Mesenchymal stem cell (in vitro differentiated cells and primary cell): Measurements from ENCODE around the gene LY86.

Experiments used
- DNase-seq: peaks from one replicate; pipeline ENCODE4 v3.0.0-alpha.2; 2013
- H2AFZ ChIP-seq: one replicate; pipeline ENCODE4 v1.6.1; 2013; ENCODE audit warnings: low read depth, mild to moderate bottlenecking, control low read depth, inconsistent platforms, low read length, moderate library complexity
- H2AK5ac ChIP-seq: 2 replicates; pipeline ENCODE4 v1.6.1; 2013; ENCODE audit warnings: low read length, moderate library complexity, mild to moderate bottlenecking, inconsistent platforms; ENCODE audit not compliant: severe bottlenecking
- H2BK120ac ChIP-seq: one replicate; pipeline ENCODE4 v1.6.1; 2013; ENCODE audit warnings: low read depth, mild to moderate bottlenecking, inconsistent platforms, low read length, moderate library complexity
- H2BK12ac ChIP-seq, 2 experiments: one replicate each; pipeline ENCODE4 v1.6.1; 2013; ENCODE audit warnings: inconsistent platforms in 2 of 2, low read length in 2 of 2, mild to moderate bottlenecking in 2 of 2, moderate library complexity in 2 of 2, control low read depth in 1 of 2
- H2BK15ac ChIP-seq: one replicate; pipeline ENCODE4 v1.6.1; 2013; ENCODE audit warnings: mild to moderate bottlenecking, low read depth, inconsistent platforms; ENCODE audit not compliant: poor library complexity, severe bottlenecking
- H2BK5ac ChIP-seq: 2 replicates; pipeline ENCODE4 v1.6.1; 2013; ENCODE audit warnings: low read depth, mild to moderate bottlenecking, low read length, control low read depth, inconsistent platforms; ENCODE audit not compliant: poor library complexity, severe bottlenecking
- H3K14ac ChIP-seq, 2 experiments: one replicate each; pipeline ENCODE4 v1.6.1; 2013; ENCODE audit warnings: inconsistent platforms in 2 of 2, low read length in 2 of 2, control low read depth in 1 of 2, mild to moderate bottlenecking in 1 of 2, moderate library complexity in 1 of 2
- H3K18ac ChIP-seq, 2 experiments: one replicate each; pipeline ENCODE4 v1.6.1; 2013; ENCODE audit warnings: inconsistent platforms in 2 of 2, low read length in 2 of 2, control low read depth in 1 of 2, low read depth in 1 of 2, mild to moderate bottlenecking in 1 of 2
- H3K23ac ChIP-seq, 2 experiments: one replicate each; pipeline ENCODE4 v1.6.1; 2013; ENCODE audit warnings: inconsistent platforms in 2 of 2, low read length in 2 of 2, mild to moderate bottlenecking in 2 of 2, moderate library complexity in 2 of 2, control low read depth in 1 of 2
- H3K27ac ChIP-seq: 2 replicates; pipeline ENCODE4 v1.5.1; 2013; ENCODE audit warnings: mild to moderate bottlenecking, moderate library complexity, low read length, control low read depth, inconsistent platforms; ENCODE audit not compliant: poor library complexity, severe bottlenecking
- H3K27me3 ChIP-seq, 2 experiments: 2 replicates each; pipeline versions ENCODE4 v1.6.1 to v1.7.0; 2013; ENCODE audit warnings: low read length in 2 of 2, mild to moderate bottlenecking in 2 of 2, moderate library complexity in 2 of 2, control low read depth in 1 of 2, inconsistent platforms in 1 of 2; ENCODE audit not compliant: control insufficient read depth in 1 of 2, insufficient read depth in 1 of 2
- H3K36me3 ChIP-seq, 2 experiments: 2 replicates each; pipeline versions ENCODE4 v1.6.1 to v1.7.0; 2013; ENCODE audit warnings: low read length in 2 of 2, control low read depth in 1 of 2, inconsistent platforms in 1 of 2, low read depth in 1 of 2, mild to moderate bottlenecking in 1 of 2; ENCODE audit not compliant: insufficient read depth in 2 of 2, control insufficient read depth in 1 of 2
- H3K4ac ChIP-seq, 2 experiments: one replicate each; pipeline ENCODE4 v1.6.1; 2013; ENCODE audit warnings: inconsistent platforms in 2 of 2, low read length in 2 of 2, mild to moderate bottlenecking in 2 of 2, moderate library complexity in 2 of 2, control low read depth in 1 of 2, low read depth in 1 of 2
- H3K4me1 ChIP-seq: 2 replicates; pipeline ENCODE4 v1.6.1; 2013; ENCODE audit warnings: low read depth, low read length, control low read depth; ENCODE audit not compliant: control insufficient read depth, insufficient read depth
- H3K4me2 ChIP-seq: 2 replicates; pipeline ENCODE4 v1.6.1; 2013; ENCODE audit warnings: low read length, mild to moderate bottlenecking, inconsistent platforms; ENCODE audit not compliant: poor library complexity, severe bottlenecking
- H3K4me3 ChIP-seq, 2 experiments: 2 replicates each; pipeline versions ENCODE4 v1.5.1 to v1.7.0; 2013; ENCODE audit warnings: low read length in 2 of 2, mild to moderate bottlenecking in 2 of 2, control low read depth in 1 of 2, low read depth in 1 of 2; ENCODE audit not compliant: insufficient read depth in 1 of 2
- H3K79me1 ChIP-seq: replicated peaks from 2 replicates; pipeline ENCODE4 v1.6.1; 2013; ENCODE audit warnings: mild to moderate bottlenecking, control low read depth, low read length, inconsistent platforms; ENCODE audit not compliant: poor library complexity, severe bottlenecking
- H3K9ac ChIP-seq: 2 replicates; pipeline ENCODE4 v1.7.0; 2013; ENCODE audit warnings: mild to moderate bottlenecking, low read length, moderate library complexity
- H3K9me3 ChIP-seq: 2 replicates; pipeline ENCODE4 v1.7.0; 2013; ENCODE audit warnings: mild to moderate bottlenecking, low read length; ENCODE audit not compliant: control insufficient read depth
- H4K8ac ChIP-seq: one replicate; pipeline ENCODE4 v1.6.1; 2013; ENCODE audit warnings: inconsistent platforms, mild to moderate bottlenecking, low read length, moderate library complexity
- H4K91ac ChIP-seq: one replicate; pipeline ENCODE4 v1.6.1; 2013; ENCODE audit warnings: mild to moderate bottlenecking, low read length, inconsistent platforms
- WGBS: methylation state at CpG from one replicate; pipeline ENCODE4 v1.1.7; 2013; ENCODE audit warnings: mixed read lengths; 5-methylcytosine and 5-hydroxymethylcytosine counted together

The LY86 gene

GRCh38 chr6:6699741-6700367, 111.3 kb downstream of the LY86 start:
- no peak overlapping the region for H3K23ac ChIP-seq
- 58% methylated on average over 11 of the region's 11 CpGs for WGBS

GRCh38 chr6:6700407-6701270, 112.1 kb downstream of the LY86 start:
- H3K4me2 ChIP-seq: no peak overlapping the region
- H3K4me3 ChIP-seq: peak overlapping the region in 1 of 2 experiments; percentile 62
- no peak overlapping the region for H4K8ac ChIP-seq
- 81% methylated on average over 12 of the region's 13 CpGs for WGBS
- no peak overlapping the region for H3K23ac ChIP-seq
- no peak overlapping the region for H3K27ac ChIP-seq
- no peak overlapping the region for H2BK15ac ChIP-seq
- H3K18ac ChIP-seq: no peak overlapping the region
- no peak for DNase-seq
- no peak overlapping the region for H3K14ac ChIP-seq
- no peak overlapping the region for H2AFZ ChIP-seq
- no peaks in the 10 kb centered on the region for H3K9me3 ChIP-seq
- H3K4ac ChIP-seq: no peak overlapping the region
- H2BK12ac ChIP-seq: no peak overlapping the region
- H3K27me3 ChIP-seq: peaks cover 0 to under 1% of the 10 kb centered on the region in 2 experiments
- no peaks in the 10 kb centered on the region for H3K36me3 ChIP-seq
- no peaks in the 10 kb centered on the region for H3K79me1 ChIP-seq
- H2AK5ac ChIP-seq: no peak overlapping the region
- H2BK5ac ChIP-seq: no peak overlapping the region
- H4K91ac ChIP-seq: no peak overlapping the region
- H3K9ac ChIP-seq: peak overlapping the region; percentile 84
- H2BK120ac ChIP-seq: no peak overlapping the region
- H3K4me1 ChIP-seq: peaks cover 5% of the 10 kb centered on the region

More at GRCh38 chr6:6699741-6700367, 111.3 kb downstream of the LY86 start:
- peak overlapping the region in 1 of 2 experiments; percentile 5 for H3K18ac ChIP-seq
- no peak overlapping the region for H4K91ac ChIP-seq
- no peak overlapping the region for H2BK120ac ChIP-seq
- H2BK12ac ChIP-seq: peak overlapping the region; percentile 8 to 23
- no peaks in the 10 kb centered on the region for H3K36me3 ChIP-seq
- H3K9ac ChIP-seq: peak overlapping the region; percentile 84
- no peak overlapping the region for H2AFZ ChIP-seq
- no peak overlapping the region for H3K4ac ChIP-seq
- peak; percentile 87 for DNase-seq
- peaks cover 0 to 8% of the 10 kb centered on the region in 2 experiments for H3K27me3 ChIP-seq
- H3K14ac ChIP-seq: no peak overlapping the region
- H2BK5ac ChIP-seq: no peak overlapping the region
- no peak overlapping the region for H2BK15ac ChIP-seq
- no peak overlapping the region for H3K27ac ChIP-seq
- peak overlapping the region in 1 of 2 experiments; percentile 62 for H3K4me3 ChIP-seq
- no peak overlapping the region for H2AK5ac ChIP-seq
- no peak overlapping the region for H4K8ac ChIP-seq
- H3K9me3 ChIP-seq: no peaks in the 10 kb centered on the region
- no peak overlapping the region for H3K4me2 ChIP-seq
- H3K79me1 ChIP-seq: no peaks in the 10 kb centered on the region
- peaks cover 5% of the 10 kb centered on the region for H3K4me1 ChIP-seq

GRCh38 chr6:6701864-6702263, 113.3 kb downstream of the LY86 start:
- Histone ChIP-seq H2AFZ (no peak overlapping the region), H3K79me1 (no peaks in the 10 kb centered on the region), H2BK5ac (no peak overlapping the region), H3K36me3 (no peaks in the 10 kb centered on the region), H3K27ac (no peak overlapping the region), H3K18ac (no peak overlapping the region), H2BK12ac (no peak overlapping the region), H3K27me3 (no peaks in the 10 kb centered on the region), H3K4ac (no peak overlapping the region), H3K14ac (no peak overlapping the region), H3K9ac (no peak overlapping the region), H3K4me2 (no peak overlapping the region), H2BK120ac (no peak overlapping the region), H3K9me3 (no peaks in the 10 kb centered on the region), H4K8ac (no peak overlapping the region), H3K4me3 (no peak overlapping the region), H3K4me1 (peaks cover 5% of the 10 kb centered on the region), H2AK5ac (no peak overlapping the region), H3K23ac (no peak overlapping the region), H4K91ac (no peak overlapping the region), H2BK15ac (no peak overlapping the region)
- WGBS: 92% methylated on average over 9 of the region's 9 CpGs
- no peak for DNase-seq

GRCh38 chr6:6703699-6704098, 115.2 kb downstream of the LY86 start:
- H2BK15ac ChIP-seq: no peak overlapping the region
- no peak overlapping the region for H2BK12ac ChIP-seq
- H2BK5ac ChIP-seq: no peak overlapping the region
- H3K4me3 ChIP-seq: no peak overlapping the region
- H3K27me3 ChIP-seq: no peaks in the 10 kb centered on the region
- H2BK120ac ChIP-seq: no peak overlapping the region
- no peak overlapping the region for H3K9ac ChIP-seq
- no peak overlapping the region for H2AFZ ChIP-seq
- no peak overlapping the region for H3K14ac ChIP-seq
- DNase-seq: no peak
- H3K79me1 ChIP-seq: no peaks in the 10 kb centered on the region
- no peak overlapping the region for H3K4ac ChIP-seq
- H3K9me3 ChIP-seq: no peaks in the 10 kb centered on the region
- H3K27ac ChIP-seq: no peak overlapping the region
- H3K23ac ChIP-seq: no peak overlapping the region
- H2AK5ac ChIP-seq: no peak overlapping the region
- no peak overlapping the region for H3K4me2 ChIP-seq
- H3K4me1 ChIP-seq: peaks cover 5% of the 10 kb centered on the region
- no peaks in the 10 kb centered on the region for H3K36me3 ChIP-seq
- no peak overlapping the region for H3K18ac ChIP-seq
- no peak overlapping the region for H4K8ac ChIP-seq
- no peak overlapping the region for H4K91ac ChIP-seq
- 94% methylated on average over 4 of the region's 4 CpGs for WGBS
